Diencephalon (tissue), 1 donor: ENCODE measurements around the gene KIF5B. TPM values are rescaled to one million over a fixed set of nuclear protein-coding genes. Genes with fewer than 3 reads are reported as not detected.

Experiments used
- small RNA-seq: library from RNA; depleted of rRNA; stranded (forward); fragments of <200 nt; gene quantifications from one replicate; pipeline ENCODE3, GENCODE V24; 2014
- total RNA-seq: library from RNA; depleted of rRNA; stranded (reverse); fragments of >200 nt; gene quantifications from one replicate; pipeline ENCODE4 v1.2.3, GENCODE V29; 2014

KIF5B gene
- total RNA-seq, result 127 TPM

DNA sequence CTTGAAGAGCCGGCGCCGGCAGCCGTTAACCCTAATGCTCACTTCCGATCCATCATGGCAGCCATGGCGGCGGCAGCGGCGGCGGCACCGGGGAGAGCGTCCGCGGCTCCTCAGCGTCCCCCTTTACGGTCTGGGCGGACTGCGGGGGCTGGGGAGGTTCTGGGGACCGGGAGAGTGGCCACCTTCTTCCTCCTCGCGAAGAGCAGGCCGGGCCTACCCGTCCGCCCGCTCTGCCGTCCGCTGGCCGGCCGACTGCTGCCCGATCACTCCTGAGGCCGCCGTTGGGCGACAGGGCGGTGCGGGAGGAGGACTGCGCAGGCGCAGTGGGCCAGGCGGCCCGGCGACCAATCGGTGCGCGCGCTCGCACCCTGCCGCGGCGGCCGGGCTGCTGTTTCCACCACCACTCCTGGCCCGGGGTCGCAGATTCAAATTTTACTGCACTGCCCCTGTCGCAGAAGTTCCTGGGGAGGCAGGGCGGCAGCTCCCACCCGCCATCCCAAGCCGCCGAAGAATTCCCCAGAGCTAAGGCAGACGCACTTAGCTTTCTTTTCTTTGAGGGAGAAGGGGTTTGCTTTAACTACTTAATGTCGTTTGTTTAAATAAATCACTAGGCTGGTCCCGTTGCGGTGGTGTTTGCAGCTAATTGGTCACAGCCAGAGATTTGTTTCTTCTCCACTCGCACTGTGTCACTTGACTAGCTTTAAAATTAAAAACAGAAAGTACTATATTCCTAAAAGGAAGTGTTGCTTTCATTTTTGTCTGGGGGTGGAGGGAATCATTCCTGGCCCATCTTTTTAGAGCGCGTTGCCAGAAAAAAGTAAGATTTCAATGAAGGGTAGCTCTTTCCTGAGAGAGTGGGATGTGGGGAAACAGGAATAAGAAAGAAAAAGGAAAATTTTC, at the start of gene KIF5B:
Gene KIF5B (minus strand): TSS at position 290 of the 900 bp plus-strand sequence. CDS start 452 bp downstream, outside the sequence.

Small RNA genes within 50 kb of the gene (small RNA-seq; reads per million reads assigned to genes)
- not detected for gene RF00019
- not detected for gene RN7SL825P

Other genes with a start within 250 kb of the KIF5B start
- 101 TPM for gene ARHGAP12, start 127.6 kb downstream of the KIF5B start, total RNA-seq